NCI-H2227 (cell line): ENCODE measurements around the gene PNISR.

Source experiments
- DNase-seq: peaks from one replicate; lab custom pipeline; 2025; ENCODE audit not compliant: unreplicated experiment; lab: John Stamatoyannopoulos, UW

The PNISR gene

GRCh38 chr6:99409672-99410071 is 15.4 kb downstream of the PNISR start:
- no peak for DNase-seq

- DNase-seq: no peak
Measured at GRCh38 chr6:99407076-99407475, 18.0 kb downstream of the PNISR start.

GRCh38 chr6:99402448-99402847 is 22.7 kb downstream of the PNISR start:
- DNase-seq: no peak

- DNase-seq: no peak
Measured at GRCh38 chr6:99397287-99397686, 27.8 kb downstream of the PNISR start.

GRCh38 chr6:99393698-99394531 is 31.2 kb downstream of the PNISR start, which contains the start of gene COQ3:
Gene COQ3 (minus strand): TSS chr6:99394195. CDS start chr6:99394179, 16 bp downstream.
- DNase-seq: peak; percentile 87

GRCh38 chr6:99393366-99393697 is 31.8 kb downstream of the PNISR start:
- DNase-seq: no peak

GRCh38 chr6:99390896-99391295 is 34.2 kb downstream of the PNISR start:
- no peak for DNase-seq

- no peak for DNase-seq
Measured at GRCh38 chr6:99384507-99384906, 40.6 kb downstream of the PNISR start.

- no peak for DNase-seq
Measured at GRCh38 chr6:99378636-99379035, 46.5 kb downstream of the PNISR start.

- no peak for DNase-seq
Measured at GRCh38 chr6:99369533-99369932, 55.6 kb downstream of the PNISR start.

GRCh38 chr6:99366852-99367251 is 58.3 kb downstream of the PNISR start:
- no peak for DNase-seq

- no peak for DNase-seq
Measured at GRCh38 chr6:99364026-99364425, 61.1 kb downstream of the PNISR start.

- no peak for DNase-seq
Measured at GRCh38 chr6:99362678-99363268, 62.3 kb downstream of the PNISR start.

GRCh38 chr6:99359800-99360199 is 65.3 kb downstream of the PNISR start:
- DNase-seq: no peak

GRCh38 chr6:99356641-99357040 is 68.5 kb downstream of the PNISR start:
- no peak for DNase-seq

GRCh38 chr6:99354983-99355382 is 70.1 kb downstream of the PNISR start:
- no peak for DNase-seq

GRCh38 chr6:99353126-99353525 is 72.0 kb downstream of the PNISR start:
- DNase-seq: no peak

GRCh38 chr6:99350573-99350972 is 74.5 kb downstream of the PNISR start:
- peak; percentile 52 for DNase-seq

- DNase-seq: peak; percentile 76
Measured at GRCh38 chr6:99349171-99350141, 75.7 kb downstream of the PNISR start, which contains the start of gene FAXC. Gene FAXC (minus strand): TSS chr6:99349674. CDS start chr6:99349372, 302 bp downstream.

GRCh38 chr6:99348288-99349170 is 76.6 kb downstream of the PNISR start:
- DNase-seq: peak; percentile 24
